Cardiac muscle cell (in vitro differentiated cells and primary cell): Measurements from ENCODE around the gene KLF8. TPM values are rescaled to one million over a fixed set of nuclear protein-coding genes. Genes with fewer than 3 reads are reported as not detected.

Experiments used
- DNase-seq, 2 donors: peaks; one replicate each; pipeline versions ENCODE4 v3.0.0 to v3.0.0-alpha.2; 2010 to 2017; ENCODE audit warnings: low read depth in 1 of 2, low spot score in 1 of 2
- H3K27ac ChIP-seq: fragments of 200-600 bp; sonication (generic); 2 replicates; pipeline ENCODE4 v1.5.1; 2016
- H3K27me3 ChIP-seq: fragments of 200-600 bp; sonication (generic); 2 replicates; pipeline ENCODE4 v1.6.0; 2016; ENCODE audit warnings: control low read depth
- H3K36me3 ChIP-seq: fragments of 200-600 bp; sonication (generic); 2 replicates; pipeline ENCODE4 v1.5.1; 2016; ENCODE audit warnings: control low read depth
- H3K4me1 ChIP-seq: fragments of 200-600 bp; sonication (generic); 2 replicates; pipeline ENCODE4 v1.8.1; 2017; ENCODE audit warnings: low read depth, mild to moderate bottlenecking, mixed run types
- H3K4me3 ChIP-seq: fragments of 200-600 bp; sonication (generic); 2 replicates; pipeline ENCODE4 v1.5.1; 2016; ENCODE audit warnings: mild to moderate bottlenecking
- H3K9me3 ChIP-seq: fragments of 200-600 bp; sonication (generic); 2 replicates; pipeline ENCODE4 v1.5.1; 2017; ENCODE audit warnings: low read depth, mild to moderate bottlenecking, control low read depth
- CTCF ChIP-seq: IDR thresholded peaks from 2 replicates; pipeline ENCODE4 v1.5.1; 2012; ENCODE audit warnings: low read depth, mild to moderate bottlenecking, low read length
- polyA plus RNA-seq: library from polyadenylated mRNA; unstranded; fragments of >200 nt; fragmentation: Nextera tagmentation; extraction: Ambion mirVana; gene quantifications from 2 replicates; pipeline ENCODE4 v1.2.1, GENCODE V29; 2016
- total RNA-seq: library from RNA; depleted of rRNA; stranded (reverse); fragments of >200 nt; gene quantifications from 2 replicates; pipeline ENCODE4 v1.2.3, GENCODE V29; 2016

KLF8 gene
- total and polyA plus RNA-seq, 2 experiments from 2014 or later, result 4.3 to 9.4 TPM

DNA sequence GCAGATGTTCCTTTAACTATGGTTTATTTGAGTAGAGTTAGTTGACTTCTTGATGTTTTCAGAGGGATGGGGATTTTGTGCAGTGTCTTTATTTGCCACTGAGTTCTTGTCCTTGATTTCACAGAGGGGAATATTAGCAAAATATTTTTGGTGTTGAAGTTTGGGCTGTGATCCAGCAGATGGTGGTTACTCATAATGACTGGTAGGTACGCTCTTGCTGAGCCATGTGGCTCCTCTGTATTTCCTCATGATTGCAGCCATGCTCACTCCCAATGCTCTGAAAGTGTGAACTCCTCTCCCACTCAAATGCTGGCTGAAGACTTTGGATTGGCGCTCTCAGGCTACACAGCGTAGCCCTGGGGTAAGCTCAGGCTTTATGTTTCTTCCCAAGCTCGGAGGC lies 77.7 kb downstream of the KLF8 start:
- H3K27ac ChIP-seq, result no peak overlapping the region
- no peaks in the 10 kb centered on the region for H3K36me3 ChIP-seq
- H3K4me3 ChIP-seq, result no peak overlapping the region
- no peak for TF ChIP-seq CTCF
- no peaks in the 10 kb centered on the region for H3K9me3 ChIP-seq
- DNase-seq, result no peak
- no peaks in the 10 kb centered on the region for H3K4me1 ChIP-seq
- no peaks in the 10 kb centered on the region for H3K27me3 ChIP-seq

DNA sequence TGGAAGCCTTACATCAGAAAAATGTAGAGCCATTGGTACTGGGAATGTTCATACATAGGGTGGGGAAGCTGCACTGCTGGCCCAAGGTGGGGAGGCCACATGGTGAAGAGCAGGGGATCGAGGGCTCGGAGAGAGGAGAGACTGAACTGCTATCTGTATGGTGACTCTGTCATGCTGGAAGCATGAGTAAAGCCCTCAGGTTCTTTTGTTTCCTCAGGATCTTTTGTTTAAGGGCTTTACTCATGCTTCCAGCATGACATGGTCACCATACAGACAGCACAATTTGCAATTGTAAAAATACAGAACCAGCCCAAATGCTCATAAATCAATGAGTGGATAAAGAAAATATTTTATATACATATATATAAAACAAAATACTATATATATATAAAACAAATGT lies 78.4 kb downstream of the KLF8 start:
- no peaks in the 10 kb centered on the region for H3K36me3 ChIP-seq
- H3K27ac ChIP-seq, result no peak overlapping the region
- no peak for DNase-seq
- TF ChIP-seq CTCF, result no peak
- no peaks in the 10 kb centered on the region for H3K27me3 ChIP-seq
- H3K4me1 ChIP-seq, result no peaks in the 10 kb centered on the region
- H3K9me3 ChIP-seq, result no peaks in the 10 kb centered on the region
- H3K4me3 ChIP-seq, result no peak overlapping the region

GRCh38 chrX:56313308-56313707 lies 81.2 kb downstream of the KLF8 start:
- Histone ChIP-seq H3K9me3 (no peaks in the 10 kb centered on the region), H3K27ac (no peak overlapping the region), H3K4me1 (no peaks in the 10 kb centered on the region), H3K27me3 (no peaks in the 10 kb centered on the region), H3K36me3 (no peaks in the 10 kb centered on the region), H3K4me3 (no peak overlapping the region)
- no peak for DNase-seq
- TF ChIP-seq CTCF, result no peak

DNA sequence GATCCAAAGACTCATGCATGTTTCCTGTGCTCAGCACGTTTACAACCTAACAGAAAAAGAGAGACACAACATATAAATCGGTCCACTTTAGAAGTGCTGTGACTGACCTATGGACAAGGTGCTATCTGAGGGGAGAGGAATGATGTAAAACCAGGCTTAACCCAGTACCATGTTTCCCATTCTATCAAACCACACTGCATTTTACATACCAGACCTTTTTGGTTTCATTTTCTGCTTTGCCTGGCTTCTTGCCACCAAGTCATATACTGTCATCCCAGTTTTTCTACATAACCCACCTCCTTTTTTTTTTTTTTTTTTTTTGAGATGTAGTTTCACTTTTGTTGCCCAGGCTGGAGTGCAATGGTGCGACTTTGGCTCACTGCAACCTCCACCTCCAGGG lies 82.2 kb downstream of the KLF8 start:
- H3K9me3 ChIP-seq, result no peaks in the 10 kb centered on the region
- no peaks in the 10 kb centered on the region for H3K27me3 ChIP-seq
- H3K27ac ChIP-seq, result no peak overlapping the region
- no peaks in the 10 kb centered on the region for H3K4me1 ChIP-seq
- no peak overlapping the region for H3K4me3 ChIP-seq
- no peaks in the 10 kb centered on the region for H3K36me3 ChIP-seq
- no peak for DNase-seq
- no peak for TF ChIP-seq CTCF

GRCh38 chrX:56318076-56318475 lies 85.9 kb downstream of the KLF8 start:
- TF ChIP-seq CTCF, result no peak
- no peaks in the 10 kb centered on the region for H3K36me3 ChIP-seq
- DNase-seq, result no peak
- H3K4me1 ChIP-seq, result no peaks in the 10 kb centered on the region
- no peak overlapping the region for H3K4me3 ChIP-seq
- no peaks in the 10 kb centered on the region for H3K27me3 ChIP-seq
- no peak overlapping the region for H3K27ac ChIP-seq
- no peaks in the 10 kb centered on the region for H3K9me3 ChIP-seq

- H3K4me1 ChIP-seq, result no peaks in the 10 kb centered on the region
- H3K4me3 ChIP-seq, result no peak overlapping the region
- TF ChIP-seq CTCF, result no peak
- H3K36me3 ChIP-seq, result no peaks in the 10 kb centered on the region
- DNase-seq, result no peak
- H3K9me3 ChIP-seq, result no peaks in the 10 kb centered on the region
- H3K27me3 ChIP-seq, result no peaks in the 10 kb centered on the region
- no peak overlapping the region for H3K27ac ChIP-seq
These were observed 87.0 kb downstream of the KLF8 start for GRCh38 chrX:56319165-56319564.
